Trophoblast cell (in vitro differentiated cells and primary cell): ENCODE results near the gene RASGEF1C.

Source experiments
- DNase-seq, 2 donors: peaks; one replicate each; pipeline ENCODE4 v3.0.0-alpha.2; 2016
- H2AFZ ChIP-seq: 2 replicates; pipeline ENCODE4 v1.6.1; 2013; ENCODE audit warnings: low read length, moderate library complexity, mild to moderate bottlenecking; ENCODE audit not compliant: insufficient read depth, poor library complexity
- H2AK5ac ChIP-seq: 2 replicates; pipeline ENCODE4 v1.6.1; 2013; ENCODE audit warnings: mild to moderate bottlenecking, low read length
- H2BK120ac ChIP-seq: 2 replicates; pipeline ENCODE4 v1.6.1; 2013; ENCODE audit warnings: low read length, mild to moderate bottlenecking, moderate library complexity; ENCODE audit not compliant: insufficient read depth, poor library complexity
- H2BK12ac ChIP-seq: 2 replicates; pipeline ENCODE4 v1.6.1; 2013; ENCODE audit warnings: mild to moderate bottlenecking, low read length, moderate library complexity
- H2BK5ac ChIP-seq: 2 replicates; pipeline ENCODE4 v1.6.1; 2013; ENCODE audit warnings: low read length, low read depth, moderate library complexity, mild to moderate bottlenecking; ENCODE audit not compliant: poor library complexity
- H3K14ac ChIP-seq: 2 replicates; pipeline ENCODE4 v1.6.1; 2013; ENCODE audit warnings: mild to moderate bottlenecking, low read length
- H3K18ac ChIP-seq: 2 replicates; pipeline ENCODE4 v1.6.1; 2013; ENCODE audit warnings: mild to moderate bottlenecking, low read length
- H3K23ac ChIP-seq: 2 replicates; pipeline ENCODE4 v1.6.1; 2013; ENCODE audit warnings: low read length
- H3K27ac ChIP-seq: 2 replicates; pipeline ENCODE4 v1.5.1; 2013; ENCODE audit warnings: low read depth, mild to moderate bottlenecking, inconsistent platforms, low read length, moderate library complexity
- H3K27me3 ChIP-seq: 2 replicates; pipeline ENCODE4 v1.6.1; 2013; ENCODE audit warnings: inconsistent platforms, mild to moderate bottlenecking, low read length, moderate library complexity; ENCODE audit not compliant: insufficient read depth
- H3K36me3 ChIP-seq, 2 experiments: 1 replicate in 1 of 2; 2 replicates in 1 of 2; pipeline ENCODE4 v1.6.1; 2013; ENCODE audit warnings: low read length in 2 of 2, mild to moderate bottlenecking in 2 of 2, moderate library complexity in 1 of 2; ENCODE audit not compliant: insufficient read depth in 2 of 2, control insufficient read depth in 1 of 2
- H3K4ac ChIP-seq: 2 replicates; pipeline ENCODE4 v1.6.1; 2013; ENCODE audit warnings: low read depth, mild to moderate bottlenecking, low read length, moderate library complexity
- H3K4me1 ChIP-seq, 2 experiments: 1 replicate in 1 of 2; 2 replicates in 1 of 2; pipeline ENCODE4 v1.6.1; 2013; ENCODE audit warnings: low read length in 2 of 2, mild to moderate bottlenecking in 2 of 2, moderate library complexity in 1 of 2; ENCODE audit not compliant: insufficient read depth in 2 of 2, control insufficient read depth in 1 of 2
- H3K4me2 ChIP-seq: 2 replicates; pipeline ENCODE4 v1.6.1; 2013; ENCODE audit warnings: inconsistent platforms, mild to moderate bottlenecking, low read length, moderate library complexity
- H3K4me3 ChIP-seq: 2 replicates; pipeline ENCODE4 v1.5.1; 2013; ENCODE audit warnings: mild to moderate bottlenecking, low read depth, low read length, inconsistent platforms
- H3K79me1 ChIP-seq: one replicate; pipeline ENCODE4 v1.6.1; 2013; ENCODE audit warnings: low read length
- H3K79me2 ChIP-seq: 2 replicates; pipeline ENCODE4 v1.6.1; 2013; ENCODE audit warnings: low read length, mild to moderate bottlenecking; ENCODE audit not compliant: control insufficient read depth, insufficient read depth, poor library complexity
- H3K9ac ChIP-seq: 2 replicates; pipeline ENCODE4 v1.6.1; 2013; ENCODE audit warnings: mild to moderate bottlenecking, low read length
- H3K9me3 ChIP-seq: 2 replicates; pipeline ENCODE4 v1.6.1; 2013; ENCODE audit warnings: low read depth, mild to moderate bottlenecking, control low read depth, inconsistent platforms, low read length; ENCODE audit not compliant: insufficient read depth
- H4K12ac ChIP-seq: 2 replicates; pipeline ENCODE4 v1.6.1; 2013; ENCODE audit warnings: low read depth, mild to moderate bottlenecking, low read length, moderate library complexity
- H4K8ac ChIP-seq: 2 replicates; pipeline ENCODE4 v1.6.1; 2013; ENCODE audit warnings: low read depth, mild to moderate bottlenecking, low read length, moderate library complexity
- H4K91ac ChIP-seq: one replicate; pipeline ENCODE4 v1.6.1; 2013; ENCODE audit warnings: low read depth, mild to moderate bottlenecking, low read length, moderate library complexity
- WGBS: extraction: QIAGEN DNeasy Blood & Tissue Kit; methylation state at CpG from one replicate; pipeline ENCODE4 v1.1.7; 2013; ENCODE audit warnings: missing lambda C conversion rate; ENCODE audit not compliant: insufficient read length, insufficient coverage; ENCODE audit errors: extremely low coverage; 5-methylcytosine and 5-hydroxymethylcytosine counted together

The RASGEF1C gene

DNA sequence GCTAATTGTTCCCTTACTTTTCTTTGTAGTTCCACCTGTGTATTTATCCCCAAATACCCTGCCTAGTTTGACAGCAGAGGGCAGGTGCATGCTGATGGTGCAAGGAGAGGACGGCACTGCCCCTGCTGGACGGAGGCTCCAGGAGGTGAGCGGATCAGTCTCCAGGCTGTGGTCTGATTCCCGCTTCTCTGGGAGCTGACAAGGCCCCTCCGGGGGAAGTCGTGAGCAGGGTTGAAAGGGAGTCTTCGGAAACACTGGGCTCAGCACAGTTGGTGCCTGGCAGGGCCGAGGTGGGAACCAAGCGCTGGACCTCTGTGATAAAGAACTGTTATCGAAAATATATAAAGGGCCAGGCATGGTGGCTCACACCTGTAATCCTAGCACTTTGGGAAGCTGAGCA is 52.9 kb downstream of the RASGEF1C start:
- Histone ChIP-seq H3K4me2 (no peak overlapping the region), H3K9ac (no peak overlapping the region), H2BK12ac (no peak overlapping the region), H2BK120ac (no peak overlapping the region), H3K79me1 (no peaks in the 10 kb centered on the region), H2AK5ac (no peak overlapping the region), H3K79me2 (no peaks in the 10 kb centered on the region), H3K18ac (no peak overlapping the region), H3K4me1 (no peaks in the 10 kb centered on the region), H4K91ac (no peak overlapping the region), H3K23ac (no peak overlapping the region), H3K4me3 (no peak overlapping the region), H3K4ac (no peak overlapping the region), H4K8ac (no peak overlapping the region), H3K27ac (no peak overlapping the region), H3K27me3 (no peaks in the 10 kb centered on the region), H2AFZ (no peak overlapping the region), H3K14ac (no peak overlapping the region), H3K9me3 (no peaks in the 10 kb centered on the region), H4K12ac (no peak overlapping the region), H2BK5ac (no peak overlapping the region), H3K36me3 (no peaks in the 10 kb centered on the region)
- no peak for DNase-seq
- WGBS = no CpG with 5 or more reads among the region's 10 CpGs

GRCh38 chr5:180155365-180155926 is 53.6 kb downstream of the RASGEF1C start:
- Histone ChIP-seq H2AK5ac (no peak overlapping the region), H2BK120ac (no peak overlapping the region), H3K14ac (no peak overlapping the region), H3K4me2 (no peak overlapping the region), H3K23ac (no peak overlapping the region), H2BK5ac (no peak overlapping the region), H3K18ac (no peak overlapping the region), H3K79me1 (no peaks in the 10 kb centered on the region), H3K9me3 (no peaks in the 10 kb centered on the region), H2AFZ (no peak overlapping the region), H4K8ac (no peak overlapping the region), H3K4me1 (no peaks in the 10 kb centered on the region), H3K27me3 (no peaks in the 10 kb centered on the region), H3K4ac (no peak overlapping the region), H3K36me3 (no peaks in the 10 kb centered on the region), H4K12ac (no peak overlapping the region), H3K27ac (no peak overlapping the region), H2BK12ac (no peak overlapping the region), H3K4me3 (no peak overlapping the region), H3K79me2 (no peaks in the 10 kb centered on the region), H3K9ac (no peak overlapping the region), H4K91ac (no peak overlapping the region)
- no peak for DNase-seq
- no CpG with 5 or more reads among the region's 17 CpGs for WGBS

DNA sequence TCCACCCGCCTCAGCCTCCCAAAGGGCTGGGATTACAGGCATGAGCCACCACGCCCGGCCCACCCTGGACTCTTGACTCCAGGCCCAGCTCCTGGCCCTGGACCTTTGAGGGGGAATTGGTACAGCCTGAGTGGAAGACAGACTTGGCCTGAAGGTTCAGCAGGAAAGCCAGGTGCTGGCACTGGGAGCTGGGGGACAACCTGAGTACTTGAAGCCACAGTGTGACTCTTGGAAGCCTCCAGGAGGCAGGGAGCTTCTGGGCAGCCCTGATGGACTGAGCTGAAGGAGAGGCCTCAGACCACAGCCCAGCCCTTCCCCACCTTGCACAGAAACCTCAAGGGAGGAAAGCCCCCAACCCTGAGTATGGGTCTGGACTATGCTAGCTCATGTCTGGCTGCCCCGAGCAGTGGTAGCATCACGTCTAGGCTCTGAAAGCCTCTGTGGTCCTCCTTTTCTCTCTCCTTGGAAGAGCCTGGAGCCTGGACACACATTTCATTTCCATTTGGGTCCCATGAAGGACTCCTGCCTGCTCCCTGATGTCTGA is 54.1 kb downstream of the RASGEF1C start:
- Histone ChIP-seq H3K23ac (no peak overlapping the region), H2BK120ac (no peak overlapping the region), H3K18ac (no peak overlapping the region), H3K27me3 (no peaks in the 10 kb centered on the region), H4K12ac (no peak overlapping the region), H3K79me2 (no peaks in the 10 kb centered on the region), H3K27ac (no peak overlapping the region), H3K14ac (no peak overlapping the region), H2BK5ac (no peak overlapping the region), H3K79me1 (no peaks in the 10 kb centered on the region), H4K8ac (no peak overlapping the region), H3K4me1 (no peaks in the 10 kb centered on the region), H3K4me3 (no peak overlapping the region), H2BK12ac (no peak overlapping the region), H3K36me3 (no peaks in the 10 kb centered on the region), H2AFZ (no peak overlapping the region), H2AK5ac (no peak overlapping the region), H3K9me3 (no peaks in the 10 kb centered on the region), H3K4me2 (no peak overlapping the region), H4K91ac (no peak overlapping the region), H3K4ac (no peak overlapping the region), H3K9ac (no peak overlapping the region)
- no CpG with 5 or more reads among the region's 5 CpGs for WGBS
- DNase-seq = no peak

- Histone ChIP-seq H3K18ac (no peak overlapping the region), H2AK5ac (no peak overlapping the region), H3K4me2 (no peak overlapping the region), H3K4ac (no peak overlapping the region), H3K4me3 (no peak overlapping the region), H2BK12ac (no peak overlapping the region), H3K36me3 (no peaks in the 10 kb centered on the region), H3K27me3 (no peaks in the 10 kb centered on the region), H3K23ac (no peak overlapping the region), H3K9me3 (no peaks in the 10 kb centered on the region), H4K8ac (no peak overlapping the region), H3K14ac (no peak overlapping the region), H2AFZ (no peak overlapping the region), H3K79me1 (no peaks in the 10 kb centered on the region), H3K9ac (no peak overlapping the region), H2BK5ac (no peak overlapping the region), H4K12ac (no peak overlapping the region), H3K27ac (no peak overlapping the region), H4K91ac (no peak overlapping the region), H3K4me1 (no peaks in the 10 kb centered on the region), H2BK120ac (no peak overlapping the region), H3K79me2 (no peaks in the 10 kb centered on the region)
- WGBS = no CpG with 5 or more reads among the region's 6 CpGs
- peak in 1 of 2 donors; percentile 40 for DNase-seq
Observed at GRCh38 chr5:180153991-180154390, 55.0 kb downstream of the RASGEF1C start.
